Spinal cord (tissue), 10 donors: ENCODE data around the gene RBBP5. TPM values are rescaled to one million over a fixed set of nuclear protein-coding genes. Genes with fewer than 3 reads are reported as not detected.

Experiments
- DNase-seq, 6 donors: peaks; one replicate each; pipeline versions ENCODE4 v3.0.0 to v3.0.0-alpha.2; 2013 to 2015; ENCODE audit warnings: low spot score in 6 of 6, low read depth in 4 of 6
- H3K27ac ChIP-seq: one replicate; pipeline ENCODE4 v1.5.1; 2013; ENCODE audit warnings: low read depth, low read length, control low read depth
- H3K27me3 ChIP-seq: one replicate; pipeline ENCODE4 v1.6.1; 2013; ENCODE audit warnings: low read length; ENCODE audit not compliant: control insufficient read depth, insufficient read depth
- H3K36me3 ChIP-seq: one replicate; pipeline ENCODE4 v1.6.1; 2013; ENCODE audit warnings: low read length; ENCODE audit not compliant: control insufficient read depth, insufficient read depth
- H3K4me1 ChIP-seq: one replicate; pipeline ENCODE4 v1.6.1; 2013; ENCODE audit warnings: low read length; ENCODE audit not compliant: control insufficient read depth, insufficient read depth
- H3K4me3 ChIP-seq: one replicate; pipeline ENCODE4 v1.5.1; 2013; ENCODE audit warnings: low read depth, low read length, control low read depth
- H3K9me3 ChIP-seq: one replicate; pipeline ENCODE4 v1.6.1; 2013; ENCODE audit warnings: low read length; ENCODE audit not compliant: control insufficient read depth, insufficient read depth
- WGBS: methylation state at CpG from one replicate; pipeline ENCODE4 v1.1.5; 2013; ENCODE audit warnings: missing lambda C conversion rate; ENCODE audit not compliant: insufficient coverage; 5-methylcytosine and 5-hydroxymethylcytosine counted together
- polyA plus RNA-seq, 2 donors: library from polyadenylated mRNA; unstranded; fragments of 120-200 nt; gene quantifications; one replicate each; pipeline ENCODE4 v1.2.1, GENCODE V29; 2013; ENCODE audit not compliant: insufficient read length in 2 of 2
- total RNA-seq, 2 donors: library from RNA; depleted of rRNA in 1 of 2; stranded (reverse); fragments of 120-200 nt in 1 of 2; fragments of >200 nt in 1 of 2; gene quantifications; one replicate each; pipeline versions ENCODE4 v1.2.3 to v1.2.4, GENCODE V29; 2013 to 2014
- donor health status: healthy.

Gene RBBP5
- total and polyA plus RNA-seq, 4 donors = 12.6 to 19.2 (median 14.8) TPM

DNA sequence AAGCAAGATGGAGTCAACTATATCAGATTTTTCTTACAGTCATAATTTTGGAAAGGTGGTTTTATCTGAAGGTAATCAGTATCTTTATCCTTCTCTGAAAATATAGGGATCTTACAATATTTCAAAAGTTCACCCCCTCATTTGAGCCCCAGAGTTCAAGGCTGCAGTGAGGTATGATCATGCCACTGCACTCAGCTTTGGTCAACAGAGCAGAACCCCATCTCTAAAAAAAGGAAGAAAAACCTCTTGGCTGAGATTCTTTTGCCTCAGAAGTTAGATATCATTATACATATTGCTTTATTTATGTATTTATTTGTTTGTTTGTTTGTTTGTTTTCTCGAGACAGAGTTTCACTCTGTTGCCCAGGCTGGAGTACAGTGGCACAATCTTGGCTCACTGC lies 11.5 kb upstream of the RBBP5 start:
- WGBS = 100% methylated on average over 1 of the region's 1 CpG
- no peak overlapping the region for H3K27ac ChIP-seq
- H3K9me3 ChIP-seq = no peaks in the 10 kb centered on the region
- H3K36me3 ChIP-seq = no peaks in the 10 kb centered on the region
- H3K27me3 ChIP-seq = no peaks in the 10 kb centered on the region
- no peak for DNase-seq
- no peaks in the 10 kb centered on the region for H3K4me1 ChIP-seq
- no peak overlapping the region for H3K4me3 ChIP-seq

DNA sequence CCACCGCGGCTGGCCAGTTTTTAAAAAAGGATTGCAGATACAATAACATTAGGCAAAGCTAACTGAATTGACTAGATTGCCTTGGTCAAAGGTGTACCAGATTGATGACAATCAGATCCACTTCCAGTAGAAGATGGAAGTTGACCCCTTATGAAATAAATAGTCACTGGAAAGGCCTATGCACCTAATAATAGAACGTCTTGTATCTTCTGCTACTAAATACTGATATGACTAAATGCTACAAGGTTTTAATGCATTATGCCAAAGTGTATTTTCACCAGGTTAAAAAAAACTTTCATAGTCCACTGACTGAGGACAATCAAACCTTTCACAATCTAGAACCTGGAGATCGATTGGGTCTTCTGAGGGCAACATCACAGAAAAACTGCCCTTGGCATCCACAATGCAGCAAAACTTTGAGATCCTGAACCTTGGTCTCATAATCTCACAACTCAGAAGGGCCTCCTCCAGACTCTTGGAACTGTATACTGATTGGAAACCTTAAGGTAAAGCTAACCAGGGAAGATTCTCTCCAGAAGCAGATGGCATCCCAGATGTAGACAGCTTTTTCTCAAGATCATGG lies 7.8 kb upstream of the RBBP5 start:
- 91% methylated on average over 1 of the region's 4 CpGs for WGBS
- no peak for DNase-seq
- no peak overlapping the region for H3K27ac ChIP-seq
- no peaks in the 10 kb centered on the region for H3K27me3 ChIP-seq
- no peak overlapping the region for H3K4me3 ChIP-seq
- no peaks in the 10 kb centered on the region for H3K4me1 ChIP-seq
- no peaks in the 10 kb centered on the region for H3K9me3 ChIP-seq
- H3K36me3 ChIP-seq = no peaks in the 10 kb centered on the region

DNA sequence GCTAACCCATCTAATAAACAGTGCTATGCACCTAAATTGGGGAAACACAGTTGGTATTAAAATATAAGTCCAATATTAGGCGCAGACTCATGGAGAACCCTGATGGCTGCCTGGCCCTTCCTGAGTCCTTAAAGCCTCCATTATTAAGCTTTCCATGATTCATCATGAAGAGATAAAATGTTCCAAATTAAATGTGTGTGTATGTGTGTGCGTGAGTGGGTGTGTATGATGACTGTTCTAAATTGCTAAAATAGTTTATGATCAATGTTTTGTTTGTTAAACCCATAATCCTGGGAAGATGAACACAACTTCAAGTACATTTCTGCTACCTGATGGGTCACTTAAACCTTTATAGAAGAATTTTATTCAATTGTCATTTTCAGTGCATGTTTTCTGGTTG lies 6.3 kb upstream of the RBBP5 start:
- no peaks in the 10 kb centered on the region for H3K27me3 ChIP-seq
- no CpG with 5 or more reads among the region's 2 CpGs for WGBS
- H3K4me3 ChIP-seq = no peak overlapping the region
- H3K9me3 ChIP-seq = no peaks in the 10 kb centered on the region
- no peak for DNase-seq
- no peak overlapping the region for H3K27ac ChIP-seq
- H3K4me1 ChIP-seq = no peaks in the 10 kb centered on the region
- no peaks in the 10 kb centered on the region for H3K36me3 ChIP-seq

DNA sequence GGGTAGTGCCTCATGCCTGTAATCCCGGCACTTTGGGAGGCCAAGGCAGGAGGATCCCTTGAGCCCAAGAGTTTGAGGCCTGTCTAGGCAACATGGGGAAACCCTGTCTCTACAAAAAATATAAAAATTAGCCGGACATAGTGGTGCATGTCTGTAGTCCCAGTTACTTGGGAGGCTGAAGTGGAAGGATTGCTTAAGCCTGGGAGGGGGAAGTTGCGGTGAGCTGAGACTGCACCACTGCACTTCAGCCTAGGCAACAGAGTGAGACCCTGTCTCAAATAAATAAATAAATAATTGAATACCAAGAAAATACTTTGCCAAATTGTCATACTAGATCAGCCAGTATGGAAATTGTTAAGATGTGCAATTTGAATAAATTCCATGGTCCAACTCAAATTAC lies 5.9 kb upstream of the RBBP5 start:
- WGBS = 80% methylated on average over 1 of the region's 3 CpGs

DNA sequence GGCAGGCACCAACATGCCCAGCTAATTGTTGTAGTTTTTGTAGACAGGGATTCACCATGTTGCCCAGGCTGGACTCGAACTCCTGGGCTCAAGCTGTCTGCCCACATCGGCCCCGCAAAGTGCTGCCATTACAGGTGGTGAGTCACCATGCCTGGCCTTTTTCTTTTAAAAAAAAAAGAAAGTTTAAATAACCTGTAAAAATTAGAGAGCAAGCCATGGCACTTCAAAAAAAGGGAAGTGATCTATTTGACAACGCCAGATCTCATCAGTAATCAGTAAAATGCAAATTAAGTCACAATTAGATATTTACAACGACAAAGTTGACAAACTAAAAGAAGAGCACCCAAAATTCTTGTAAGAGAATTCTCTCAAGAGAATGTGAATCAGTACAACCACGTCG lies 2.9 kb upstream of the RBBP5 start:
- 93% methylated on average over 3 of the region's 7 CpGs for WGBS
- H3K4me1 ChIP-seq = peaks cover 5% of the 10 kb centered on the region

More for the DNA sequence above, 5.9 kb upstream of the RBBP5 start:
- no peaks in the 10 kb centered on the region for H3K36me3 ChIP-seq
- no peaks in the 10 kb centered on the region for H3K9me3 ChIP-seq
- no peak overlapping the region for H3K4me3 ChIP-seq
- no peaks in the 10 kb centered on the region for H3K27me3 ChIP-seq
- H3K4me1 ChIP-seq = no peaks in the 10 kb centered on the region
- no peak overlapping the region for H3K27ac ChIP-seq
- no peak for DNase-seq

DNA sequence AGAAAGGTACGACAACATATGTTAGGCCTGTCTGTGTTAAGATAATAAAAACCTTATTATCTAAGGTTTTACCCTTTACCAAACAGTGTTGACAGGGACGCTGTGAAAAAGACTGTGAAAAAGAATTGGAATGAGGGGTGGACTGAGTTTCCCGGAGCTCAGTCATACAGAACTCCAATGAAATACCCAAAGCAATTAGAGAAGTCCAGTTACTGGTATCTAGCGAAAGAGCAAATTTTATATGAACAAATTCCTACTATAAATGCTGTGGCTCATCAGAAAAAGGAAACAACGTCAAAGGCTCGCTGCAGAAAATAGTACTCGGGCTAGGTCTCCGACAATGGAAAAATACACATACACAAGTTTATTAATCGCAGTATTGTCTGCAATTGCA lies 708 bp upstream of the RBBP5 start:
- H3K36me3 ChIP-seq = peaks cover 6% of the 10 kb centered on the region
- 64% methylated on average over 4 of the region's 9 CpGs for WGBS
- H3K4me3 ChIP-seq = peak overlapping the region; percentile 97
- peak overlapping the region; percentile 95 for H3K27ac ChIP-seq
- no peak for DNase-seq
- H3K27me3 ChIP-seq = no peaks in the 10 kb centered on the region
- peaks cover 5% of the 10 kb centered on the region for H3K4me1 ChIP-seq
- H3K9me3 ChIP-seq = no peaks in the 10 kb centered on the region

More for the DNA sequence above, 2.9 kb upstream of the RBBP5 start:
- Histone ChIP-seq H3K4me3 (no peak overlapping the region), H3K27ac (no peak overlapping the region), H3K27me3 (no peaks in the 10 kb centered on the region), H3K9me3 (no peaks in the 10 kb centered on the region), H3K36me3 (no peaks in the 10 kb centered on the region)
- no peak for DNase-seq

DNA sequence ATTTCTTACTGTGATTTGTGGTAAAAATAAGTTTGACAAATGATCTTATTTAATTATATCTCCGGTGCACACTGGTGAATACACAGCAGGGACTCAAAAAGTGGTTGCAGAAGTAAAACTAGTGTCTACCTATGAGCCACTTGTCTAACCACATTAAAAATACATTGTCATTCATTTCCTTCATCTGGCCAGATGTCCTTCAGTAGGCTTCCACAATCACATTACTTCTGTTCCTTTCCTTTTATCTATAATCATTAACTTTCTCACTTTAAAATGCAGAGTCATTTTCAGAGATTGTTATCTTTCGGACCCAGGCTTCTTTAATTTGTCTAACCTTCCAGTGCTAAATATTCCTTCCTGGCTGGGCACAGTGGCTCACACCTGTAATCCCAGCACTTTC lies 3.0 kb downstream of the RBBP5 start:
- no peak for DNase-seq
- Histone ChIP-seq H3K4me1 (peaks cover 5% of the 10 kb centered on the region), H3K36me3 (peaks cover 12% of the 10 kb centered on the region), H3K27me3 (no peaks in the 10 kb centered on the region), H3K4me3 (no peak overlapping the region), H3K27ac (no peak overlapping the region), H3K9me3 (no peaks in the 10 kb centered on the region)
- WGBS = 83% methylated on average over 1 of the region's 2 CpGs

DNA sequence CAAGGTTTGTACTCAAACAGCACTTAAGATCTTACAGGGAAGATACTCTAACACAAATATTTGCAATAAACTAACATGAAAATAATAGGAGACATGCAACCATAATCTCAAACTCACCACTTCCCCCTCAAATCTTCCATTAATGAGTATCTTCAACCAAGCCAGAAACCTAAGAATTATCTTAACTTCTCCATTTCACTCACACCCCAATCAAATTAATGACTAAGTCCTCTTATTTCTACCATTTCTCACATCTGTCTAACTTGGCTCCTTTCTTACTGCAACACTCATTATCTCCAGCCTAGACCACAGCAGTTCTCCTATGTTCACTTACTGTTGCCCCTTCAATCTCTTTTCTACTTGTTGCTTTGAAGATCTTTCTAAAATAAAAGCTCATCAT lies 10.4 kb downstream of the RBBP5 start:
- Histone ChIP-seq H3K4me3 (no peak overlapping the region), H3K36me3 (peaks cover 15% of the 10 kb centered on the region), H3K27ac (no peak overlapping the region), H3K27me3 (no peaks in the 10 kb centered on the region), H3K9me3 (no peaks in the 10 kb centered on the region), H3K4me1 (no peaks in the 10 kb centered on the region)
- DNase-seq = no peak

DNA sequence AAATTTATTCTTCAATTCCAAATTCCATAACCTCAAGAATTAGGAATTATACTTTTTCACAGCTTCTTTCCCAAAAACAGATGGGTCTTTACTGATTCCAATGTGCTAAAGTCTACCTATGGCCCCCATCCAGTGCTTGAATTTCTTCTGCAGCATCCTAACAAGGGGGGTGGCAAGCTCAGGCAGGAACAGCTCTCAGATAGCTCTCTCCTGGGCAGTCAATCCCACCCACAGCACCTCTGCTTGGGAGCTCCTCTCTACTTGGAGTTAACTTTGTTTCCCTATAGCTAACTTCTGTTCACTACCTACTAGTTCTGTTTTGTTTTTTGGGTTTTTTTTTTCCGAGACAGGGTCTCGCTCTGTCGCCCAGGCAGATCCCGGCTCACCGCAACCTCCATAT lies 12.1 kb downstream of the RBBP5 start:
- Histone ChIP-seq H3K4me1 (no peaks in the 10 kb centered on the region), H3K27me3 (no peaks in the 10 kb centered on the region), H3K9me3 (no peaks in the 10 kb centered on the region), H3K4me3 (no peak overlapping the region), H3K27ac (no peak overlapping the region), H3K36me3 (peaks cover 22% of the 10 kb centered on the region)
- WGBS = 80% methylated on average over 2 of the region's 5 CpGs
- DNase-seq = peak in 1 of 6 donors; percentile 15

DNA sequence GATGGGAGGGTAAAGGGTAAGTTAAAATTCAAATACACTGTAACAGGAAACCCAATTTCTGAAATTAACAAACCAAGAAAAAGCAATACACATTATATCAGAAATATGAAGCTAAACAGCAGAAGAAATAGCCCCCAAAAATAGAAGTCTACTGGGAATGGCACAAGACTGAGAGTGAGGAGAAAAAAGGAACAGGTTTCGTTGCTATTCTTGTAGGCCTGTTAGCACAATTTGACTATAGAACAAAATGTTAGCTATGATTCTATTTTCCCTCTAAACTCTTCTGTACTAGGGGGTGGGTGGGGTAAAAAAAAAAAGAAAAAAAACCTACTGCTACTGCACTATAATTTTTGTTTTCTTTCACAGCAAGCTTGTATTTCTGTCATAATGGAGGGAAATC lies 12.5 kb downstream of the RBBP5 start:
- no peak overlapping the region for H3K27ac ChIP-seq
- H3K9me3 ChIP-seq = no peaks in the 10 kb centered on the region
- peak in 1 of 6 donors; percentile 17 for DNase-seq
- H3K4me3 ChIP-seq = no peak overlapping the region
- H3K4me1 ChIP-seq = no peaks in the 10 kb centered on the region
- WGBS = no CpG with 5 or more reads among the region's 1 CpG
- peaks cover 27% of the 10 kb centered on the region for H3K36me3 ChIP-seq
- no peaks in the 10 kb centered on the region for H3K27me3 ChIP-seq
